SK-N-MC (cell line): Measurements from ENCODE around the gene F9.
A peak's percentile ranks its signal among the peaks of the same experiment; 100 is the strongest.

Source experiments
- DNase-seq: peaks from one replicate; pipeline ENCODE4 v3.0.0-alpha.2; 2011; ENCODE audit warnings: low read depth, low spot score
- H3K27ac ChIP-seq: fragments of 200-600 bp; sonication (generic); 2 replicates; pipeline ENCODE4 v1.5.1; 2016; ENCODE audit warnings: mixed run types
- H3K36me3 ChIP-seq: fragments of 200-600 bp; sonication (generic); 2 replicates; pipeline ENCODE4 v1.6.1; 2017; ENCODE audit warnings: antibody characterized with exemption, low read length, mixed read lengths; ENCODE audit not compliant: insufficient read depth
- H3K4me3 ChIP-seq: fragments of 200-600 bp; sonication (generic); 2 replicates; pipeline ENCODE4 v1.5.1; 2016
- H3K9ac ChIP-seq: fragments of 200-600 bp; sonication (generic); 2 replicates; pipeline ENCODE4 v1.8.0; 2017; ENCODE audit warnings: mixed run types, mixed read lengths; ENCODE audit not compliant: insufficient read length
- H3K9me3 ChIP-seq: fragments of 200-600 bp; sonication (generic); 2 replicates; pipeline ENCODE4 v1.6.1; 2017; ENCODE audit warnings: low read depth, mild to moderate bottlenecking, antibody characterized with exemption, low read length, moderate library complexity, mixed read lengths
- EZH2 ChIP-seq: fragments of 200-600 bp; sonication (generic); IDR thresholded peaks from one replicate; pipeline ENCODE4 v1.6.1; 2017; ENCODE audit warnings: antibody characterized with exemption
- FOXP2 ChIP-seq: optimal IDR thresholded peaks from 2 replicates; pipeline ENCODE3; 2011; ENCODE audit warnings: mild to moderate bottlenecking, moderate library complexity; ENCODE audit not compliant: insufficient read depth; ENCODE audit errors: extremely low read length, control extremely low read depth
- POLR2AphosphoS5 ChIP-seq: IDR thresholded peaks from 2 replicates; pipeline ENCODE4 v1.6.1; 2012; ENCODE audit warnings: mild to moderate bottlenecking, low read depth, low read length, borderline replicate concordance

The F9 gene

GRCh38 chrX:139563251-139563650 lies 32.7 kb downstream of the F9 start:
- Histone ChIP-seq H3K9ac (no peak overlapping the region), H3K4me3 (no peak overlapping the region), H3K27ac (no peak overlapping the region), H3K36me3 (no peaks in the 10 kb centered on the region), H3K9me3 (no peaks in the 10 kb centered on the region)
- no peak for DNase-seq
- TF ChIP-seq POLR2AphosphoS5 (no peak), FOXP2 (no peak)

- TF ChIP-seq EZH2 (no peak), POLR2AphosphoS5 (no peak), FOXP2 (no peak)
- H3K9me3 ChIP-seq: no peaks in the 10 kb centered on the region
- DNase-seq: peak; percentile 62
Measured at GRCh38 chrX:139566981-139567380, 36.4 kb downstream of the F9 start.

DNA sequence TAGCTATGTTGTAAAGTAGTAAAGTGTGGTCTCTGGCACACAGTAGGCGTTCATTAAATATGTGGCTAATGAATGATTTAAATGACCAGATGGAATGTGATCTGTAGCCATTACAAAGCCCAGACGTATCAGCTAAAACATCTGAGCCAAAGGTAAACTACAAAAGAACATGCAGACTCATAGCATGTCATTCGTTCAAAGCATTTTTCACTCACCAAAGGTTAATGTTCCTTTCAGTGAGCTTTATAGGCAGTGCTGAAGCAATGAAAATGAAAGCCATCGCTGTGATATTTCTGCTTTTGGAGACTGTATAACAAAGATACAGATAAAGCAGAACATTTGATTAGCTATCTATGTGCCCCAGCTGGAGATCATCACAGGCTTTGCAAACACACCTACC lies 50.5 kb downstream of the F9 start:
- no peaks in the 10 kb centered on the region for H3K36me3 ChIP-seq
- H3K4me3 ChIP-seq: no peak overlapping the region
- no peak for DNase-seq
- no peak overlapping the region for H3K27ac ChIP-seq
- H3K9ac ChIP-seq: no peak overlapping the region
- no peak for TF ChIP-seq EZH2
- TF ChIP-seq POLR2AphosphoS5: no peak
- TF ChIP-seq FOXP2: no peak
- H3K9me3 ChIP-seq: no peaks in the 10 kb centered on the region

More at GRCh38 chrX:139566981-139567380, 36.4 kb downstream of the F9 start:
- no peaks in the 10 kb centered on the region for H3K36me3 ChIP-seq
- H3K4me3 ChIP-seq: no peak overlapping the region
- no peak overlapping the region; the same call in 1 of the 2 replicates for H3K27ac ChIP-seq
- no peak overlapping the region for H3K9ac ChIP-seq

- Histone ChIP-seq H3K9ac (no peak overlapping the region), H3K4me3 (no peak overlapping the region), H3K9me3 (no peaks in the 10 kb centered on the region), H3K36me3 (no peaks in the 10 kb centered on the region), H3K27ac (no peak overlapping the region)
- TF ChIP-seq POLR2AphosphoS5 (no peak), EZH2 (no peak), FOXP2 (no peak)
- DNase-seq: no peak
Measured at GRCh38 chrX:139585613-139586012, 55.1 kb downstream of the F9 start.

DNA sequence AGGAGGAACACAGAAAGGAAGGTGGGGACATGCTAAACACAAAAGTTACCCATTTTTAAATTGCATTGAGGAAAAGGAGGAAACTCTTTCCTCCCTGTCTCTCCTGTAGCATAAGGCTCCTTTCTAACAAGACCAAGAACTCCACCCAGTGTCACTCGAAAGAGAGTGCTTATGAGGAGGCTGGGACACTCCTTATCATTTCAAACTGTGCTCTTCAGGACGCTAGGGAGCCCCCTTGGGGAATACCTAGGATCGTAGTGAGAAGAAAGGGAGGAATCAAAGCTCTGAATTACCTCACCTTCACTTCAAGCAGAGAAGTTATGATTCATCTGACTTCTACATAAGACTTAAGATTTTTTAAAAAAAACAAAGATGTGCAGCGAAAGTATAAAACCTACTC lies 65.5 kb downstream of the F9 start:
- H3K9ac ChIP-seq: no peak overlapping the region
- no peak overlapping the region for H3K27ac ChIP-seq
- DNase-seq: no peak
- no peak overlapping the region for H3K4me3 ChIP-seq
- no peak for TF ChIP-seq EZH2
- TF ChIP-seq FOXP2: no peak
- TF ChIP-seq POLR2AphosphoS5: no peak
- H3K36me3 ChIP-seq: no peaks in the 10 kb centered on the region
- no peaks in the 10 kb centered on the region for H3K9me3 ChIP-seq

DNA sequence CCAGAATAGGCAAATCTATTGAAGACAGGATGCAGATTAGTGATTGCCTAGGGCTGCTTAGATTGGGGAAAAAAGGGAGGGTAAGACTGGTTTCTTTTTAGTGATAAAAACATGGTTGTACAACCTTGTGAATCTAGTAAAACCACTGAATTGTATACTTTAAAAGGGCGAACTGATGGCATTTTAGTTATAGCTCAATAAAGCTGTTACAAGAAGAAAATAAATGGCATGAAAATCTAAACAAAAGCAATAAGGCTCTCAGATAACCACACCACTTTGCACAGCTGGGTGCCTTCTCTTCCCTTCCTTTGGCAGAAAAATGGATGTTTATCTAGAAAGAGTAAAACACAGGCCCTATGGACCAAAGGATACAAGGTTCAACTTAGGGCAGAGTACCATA lies 69.6 kb downstream of the F9 start:
- TF ChIP-seq FOXP2: no peak
- Histone ChIP-seq H3K36me3 (no peaks in the 10 kb centered on the region), H3K4me3 (no peak overlapping the region)

More for the DNA sequence above, 69.6 kb downstream of the F9 start:
- no peak for DNase-seq
- H3K27ac ChIP-seq: no peak overlapping the region
- H3K9me3 ChIP-seq: no peaks in the 10 kb centered on the region
- no peak overlapping the region for H3K9ac ChIP-seq
